ENCODE results near the gene CDC5L.

The CDC5L gene

GRCh38 chr6:44452725-44453124, 65.2 kb downstream of the CDC5L start:
- DNase-seq (ENCODE audit: low spot score): no peak

GRCh38 chr6:44453146-44453545, 65.6 kb downstream of the CDC5L start:
- DNase-seq (ENCODE audit: low spot score): no peak

GRCh38 chr6:44454198-44454597, 66.7 kb downstream of the CDC5L start:
- no peak for DNase-seq (ENCODE audit: low spot score)

GRCh38 chr6:44456070-44456965, 68.8 kb downstream of the CDC5L start:
- peak; percentile 46 for DNase-seq (ENCODE audit: low spot score)

GRCh38 chr6:44456966-44457292, 69.4 kb downstream of the CDC5L start:
- no peak for DNase-seq (ENCODE audit: low spot score)

- no peak for DNase-seq (ENCODE audit: low spot score)
These were observed 70.1 kb downstream of the CDC5L start for GRCh38 chr6:44457596-44457995.

GRCh38 chr6:44458551-44458950, 71.0 kb downstream of the CDC5L start:
- DNase-seq (ENCODE audit: low spot score): no peak

GRCh38 chr6:44462335-44462734, 74.8 kb downstream of the CDC5L start:
- no peak for DNase-seq (ENCODE audit: low spot score)

- DNase-seq (ENCODE audit: low spot score): no peak
These were observed 75.6 kb downstream of the CDC5L start for GRCh38 chr6:44462797-44463727.

- no peak for DNase-seq (ENCODE audit: low spot score)
These were observed 76.4 kb downstream of the CDC5L start for GRCh38 chr6:44463728-44464450.

- DNase-seq (ENCODE audit: low spot score): no peak
These were observed 77.2 kb downstream of the CDC5L start for GRCh38 chr6:44464527-44465310.

GRCh38 chr6:44466955-44467354, 79.4 kb downstream of the CDC5L start:
- DNase-seq (ENCODE audit: low spot score): no peak

GRCh38 chr6:44468835-44469234, 81.3 kb downstream of the CDC5L start:
- DNase-seq (ENCODE audit: low spot score): no peak

- DNase-seq (ENCODE audit: low spot score): no peak
These were observed 82.6 kb downstream of the CDC5L start for GRCh38 chr6:44470115-44470464.

GRCh38 chr6:44470746-44471145, 83.2 kb downstream of the CDC5L start:
- no peak for DNase-seq (ENCODE audit: low spot score)

GRCh38 chr6:44471271-44471981, 83.9 kb downstream of the CDC5L start:
- no peak for DNase-seq (ENCODE audit: low spot score)

- DNase-seq (ENCODE audit: low spot score): no peak
These were observed 84.9 kb downstream of the CDC5L start for GRCh38 chr6:44472250-44472945.

GRCh38 chr6:44473393-44474189, 86.1 kb downstream of the CDC5L start:
- no peak for DNase-seq (ENCODE audit: low spot score)

GRCh38 chr6:44474190-44474631, 86.7 kb downstream of the CDC5L start:
- DNase-seq (ENCODE audit: low spot score): no peak
